HEK293T (cell line): Measurements from ENCODE around the gene CLASP2.

ENCODE experiments used
- CTCF ChIA-PET: fragments of 350-600 bp; formaldehyde crosslinking; extraction: SDS; loops from one replicate; lab custom pipeline; 2021; ENCODE audit warnings: antibody characterized with exemption, inconsistent platforms; lab: Yijun Ruan, JAX
- POLR2A ChIA-PET: fragments of 350-600 bp; formaldehyde crosslinking; extraction: SDS; loops from one replicate; lab custom pipeline; 2020; ENCODE audit warnings: antibody characterized with exemption, inconsistent platforms; lab: Yijun Ruan, JAX
- DNase-seq: peaks from one replicate; pipeline ENCODE4 v3.0.0; 2012; ENCODE audit warnings: mixed read lengths; ENCODE audit errors: extremely low spot score
- ARNT ChIP-seq: fragments of 450-650 bp; IDR thresholded peaks from 2 replicates; pipeline ENCODE4 v1.6.1; 2017; ENCODE audit warnings: mild to moderate bottlenecking
- BHLHE40 ChIP-seq: fragments of 450-650 bp; IDR thresholded peaks from 2 replicates; pipeline ENCODE4 v1.6.1; 2016; ENCODE audit warnings: mild to moderate bottlenecking, moderate library complexity, borderline replicate concordance
- CTBP1 ChIP-seq: fragments of 450-650 bp; IDR thresholded peaks from 2 replicates; pipeline ENCODE4 v1.6.1; 2016; ENCODE audit warnings: borderline replicate concordance
- ELF4 ChIP-seq: fragments of 450-650 bp; IDR thresholded peaks from 2 replicates; pipeline ENCODE4 v1.6.1; 2017; ENCODE audit warnings: antibody characterized with exemption
- FOXA1 ChIP-seq: fragments of 450-650 bp; IDR thresholded peaks from 2 replicates; pipeline ENCODE4 v1.6.1; 2016; ENCODE audit warnings: mild to moderate bottlenecking
- FOXK2 ChIP-seq: fragments of 450-650 bp; IDR thresholded peaks from 2 replicates; pipeline ENCODE4 v1.6.1; 2016; ENCODE audit warnings: mild to moderate bottlenecking
- FOXM1 ChIP-seq: fragments of 450-650 bp; IDR thresholded peaks from 2 replicates; pipeline ENCODE4 v1.6.1; 2017; ENCODE audit warnings: mild to moderate bottlenecking, borderline replicate concordance
- HDGF ChIP-seq: fragments of 450-650 bp; IDR thresholded peaks from 2 replicates; pipeline ENCODE4 v1.6.1; 2017; ENCODE audit warnings: antibody characterized with exemption, borderline replicate concordance
- L3MBTL2 ChIP-seq: fragments of 450-650 bp; conservative IDR thresholded peaks from 2 replicates; pipeline ENCODE4 v1.6.1; 2016; ENCODE audit warnings: mild to moderate bottlenecking
- LEF1 ChIP-seq: fragments of 450-650 bp; IDR thresholded peaks from 2 replicates; pipeline ENCODE4 v1.6.1; 2017; ENCODE audit warnings: mild to moderate bottlenecking, borderline replicate concordance
- NFRKB ChIP-seq: fragments of 450-650 bp; IDR thresholded peaks from 2 replicates; pipeline ENCODE4 v1.6.1; 2016; ENCODE audit warnings: mild to moderate bottlenecking, moderate library complexity
- PKNOX1 ChIP-seq: fragments of 450-650 bp; IDR thresholded peaks from 2 replicates; pipeline ENCODE4 v1.6.1; 2016
- SP1 ChIP-seq: fragments of 450-650 bp; IDR thresholded peaks from 2 replicates; pipeline ENCODE4 v1.6.1; 2017
- SUZ12 ChIP-seq: fragments of 450-650 bp; IDR thresholded peaks from 2 replicates; pipeline ENCODE4 v1.6.1; 2016; ENCODE audit warnings: mild to moderate bottlenecking
- TARDBP ChIP-seq: fragments of 450-650 bp; IDR thresholded peaks from 2 replicates; pipeline ENCODE4 v1.6.1; 2016
- ZNF384 ChIP-seq: fragments of 450-650 bp; IDR thresholded peaks from 2 replicates; pipeline ENCODE4 v1.6.1; 2016

Gene CLASP2

DNA sequence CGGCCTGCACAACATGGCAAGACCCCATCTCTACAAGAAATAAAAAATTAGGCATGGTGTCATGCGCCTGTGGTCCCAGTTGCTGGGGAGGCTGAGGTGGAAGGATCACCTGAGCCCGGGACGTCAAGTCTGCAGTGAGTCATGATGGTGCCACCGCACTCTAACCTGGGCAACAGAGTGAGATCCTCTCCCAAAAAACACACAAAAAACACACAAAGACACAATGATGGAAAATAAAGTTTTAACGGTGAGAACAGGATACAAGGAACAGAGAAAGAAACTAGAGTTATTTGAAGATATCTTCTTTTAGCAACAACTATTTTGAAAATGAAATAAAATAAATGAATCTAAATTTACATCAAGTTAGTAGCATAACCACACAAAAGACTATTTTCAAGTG is 12.0 kb downstream of the CLASP2 start:
- no peak for DNase-seq
- no peak for TF ChIP-seq PKNOX1
- CTCF ChIA-PET: no interaction called here
- POLR2A ChIA-PET: no interaction called here

GRCh38 chr3:33704891-33705290 is 13.2 kb downstream of the CLASP2 start:
- DNase-seq: no peak
- POLR2A ChIA-PET: no interaction called here
- TF ChIP-seq PKNOX1: no peak
- no peak for TF ChIP-seq ELF4
- no peak for TF ChIP-seq HDGF
- TF ChIP-seq NFRKB: no peak
- no peak for TF ChIP-seq BHLHE40
- no peak for TF ChIP-seq SP1
- no peak for TF ChIP-seq ZNF384
- TF ChIP-seq SUZ12: no peak
- CTCF ChIA-PET: no interaction called here

- DNase-seq: no peak
- ChIA-PET POLR2A (no interaction called here), CTCF (no interaction called here)
- TF ChIP-seq L3MBTL2: no peak
- no peak for TF ChIP-seq ZNF384
- TF ChIP-seq BHLHE40: no peak
- TF ChIP-seq SUZ12: no peak
- TF ChIP-seq NFRKB: no peak
- TF ChIP-seq HDGF: no peak
- no peak for TF ChIP-seq FOXK2
- no peak for TF ChIP-seq LEF1
- no peak for TF ChIP-seq FOXA1
- TF ChIP-seq SP1: no peak
- no peak for TF ChIP-seq ARNT
- no peak for TF ChIP-seq ELF4
- no peak for TF ChIP-seq FOXM1
- TF ChIP-seq PKNOX1: no peak
- no peak for TF ChIP-seq CTBP1
- TF ChIP-seq TARDBP: no peak
Measured at GRCh38 chr3:33699275-33699674, 18.8 kb downstream of the CLASP2 start.

DNA sequence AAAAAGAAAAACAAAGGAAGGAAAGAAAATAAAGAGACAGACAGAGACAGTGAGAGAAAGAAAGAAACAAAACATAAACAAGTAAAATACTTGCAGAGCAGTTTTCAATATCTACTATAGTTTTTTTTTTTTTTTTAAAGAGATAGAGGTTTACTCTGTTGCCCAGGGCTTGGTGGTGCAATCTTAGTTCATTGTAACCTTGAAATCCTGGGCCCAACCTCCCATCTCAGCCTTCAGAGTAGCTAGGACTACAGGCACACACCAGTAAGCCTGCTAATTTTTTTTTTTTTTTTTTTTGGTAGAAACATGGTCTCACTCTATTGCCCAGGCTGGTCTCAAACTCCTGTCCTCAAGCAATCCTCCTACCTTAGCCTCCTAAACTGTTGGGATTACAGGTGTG is 23.1 kb downstream of the CLASP2 start:
- DNase-seq: no peak
- ChIA-PET CTCF (no interaction called here), POLR2A (interaction anchor here (1.4 kb wide), 1 partner anchor 22 kb away, joined by 4 read pairs; no protein-coding TSS in a partner anchor)
- TF ChIP-seq FOXA1 (no peak), ARNT (no peak), LEF1 (no peak), PKNOX1 (no peak), HDGF (no peak), TARDBP (no peak), SUZ12 (no peak), SP1 (no peak), FOXK2 (no peak), FOXM1 (no peak), CTBP1 (no peak), L3MBTL2 (no peak), NFRKB (no peak), ZNF384 (no peak), BHLHE40 (no peak), ELF4 (no peak)

GRCh38 chr3:33690341-33690740 is 27.7 kb downstream of the CLASP2 start:
- TF ChIP-seq HDGF (no peak), NFRKB (no peak), CTBP1 (no peak), PKNOX1 (no peak), ZNF384 (no peak), ELF4 (no peak), ARNT (no peak), SP1 (no peak), FOXM1 (no peak), FOXK2 (no peak), TARDBP (no peak)
- ChIA-PET POLR2A (no interaction called here), CTCF (no interaction called here)
- DNase-seq: no peak

DNA sequence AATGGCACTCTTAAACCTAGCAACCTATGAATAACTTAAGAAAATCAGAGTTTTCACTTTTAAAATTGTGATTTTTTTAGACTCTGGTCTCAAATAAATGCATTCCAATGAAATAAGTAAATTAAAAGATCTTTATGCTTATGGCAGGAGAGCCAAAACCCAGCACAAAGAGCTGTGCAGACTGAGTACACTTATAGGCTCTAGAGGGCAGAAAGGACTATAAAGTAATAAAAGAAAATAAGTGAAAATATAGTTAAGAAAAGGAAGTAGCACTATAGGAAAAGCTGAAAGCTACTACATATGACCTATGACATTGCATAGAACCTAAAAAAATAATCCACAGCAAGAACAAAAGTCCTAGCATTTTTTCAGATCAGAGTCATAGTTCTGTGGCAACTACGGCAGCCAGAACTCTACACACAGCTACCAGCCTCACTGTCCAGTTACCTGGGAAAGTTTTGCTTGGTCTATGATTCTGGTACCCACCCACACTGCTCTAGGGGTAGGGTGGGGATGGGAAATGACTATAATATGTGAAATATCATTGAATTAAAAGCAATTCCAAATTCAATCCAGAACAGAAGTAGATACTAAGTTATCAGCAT is 30.5 kb downstream of the CLASP2 start:
- ChIA-PET CTCF (no interaction called here), POLR2A (no interaction called here)
- TF ChIP-seq L3MBTL2 (no peak), ZNF384 (no peak), FOXM1 (no peak), SUZ12 (no peak), LEF1 (no peak), SP1 (no peak), TARDBP (no peak), BHLHE40 (no peak), FOXA1 (no peak)
- DNase-seq: no peak
